Endothelial cell of umbilical vein (primary cell): ENCODE results near the gene COL20A1. TPM values are rescaled to one million over a fixed set of nuclear protein-coding genes. Genes with fewer than 3 reads are reported as not detected.

Experiments
- BruUV-seq: library from RNA; stranded (reverse); fragments of 400-500 nt; replicated peaks from 2 replicates; lab custom pipeline; 2021; lab: Mats Ljungman, UMichigan
- CTCF ChIA-PET: fragments of 300-600, 350-600 bp; sonication (Branson Sonifier 250); formaldehyde crosslinking; loops from one replicate; lab custom pipeline; 2021; ENCODE audit warnings: antibody characterized with exemption, inconsistent platforms; lab: Charles Lee
- POLR2A ChIA-PET: fragments of 300-600, 350-600 bp; sonication (Branson Sonifier 250); formaldehyde crosslinking; loops from one replicate; lab custom pipeline; 2021; ENCODE audit warnings: antibody characterized with exemption, inconsistent platforms; lab: Charles Lee
- DNase-seq: peaks from one replicate; pipeline ENCODE4 v3.0.0-alpha.2; 2011; ENCODE audit warnings: low read depth, low spot score
- FAIRE-seq: peaks from 2 replicates; lab custom pipeline; 2011; peaks lifted over from hg19 to GRCh38; lab: Jason Lieb, UNC
- H2AFZ ChIP-seq: 2 replicates; pipeline ENCODE4 v1.6.0; 2012; ENCODE audit warnings: low read depth, low read length, control low read depth, inconsistent platforms
- H3K27ac ChIP-seq: 2 replicates; pipeline ENCODE4 v1.5.1; 2011; ENCODE audit warnings: low read depth, mild to moderate bottlenecking, control low read depth, low read length, moderate library complexity; ENCODE audit not compliant: insufficient read depth
- H3K27me3 ChIP-seq, 2 experiments: 2 replicates each; pipeline versions ENCODE4 v1.6.0 to v1.6.1; 2011; ENCODE audit warnings: low read length in 2 of 2, mixed read lengths in 1 of 2; ENCODE audit not compliant: control insufficient read depth in 2 of 2, insufficient read depth in 2 of 2
- H3K36me3 ChIP-seq, 2 experiments: 2 replicates in 1 of 2; 3 replicates in 1 of 2; pipeline ENCODE4 v1.5.1; 2011; ENCODE audit warnings: low read length in 2 of 2, mild to moderate bottlenecking in 1 of 2, moderate library complexity in 1 of 2; ENCODE audit not compliant: control insufficient read depth in 2 of 2, insufficient read depth in 2 of 2; ENCODE audit errors: extremely low read depth in 1 of 2
- H3K4me1 ChIP-seq: 3 replicates; pipeline ENCODE4 v1.5.1; 2011; ENCODE audit warnings: mild to moderate bottlenecking, low read length; ENCODE audit not compliant: control insufficient read depth, insufficient read depth; ENCODE audit errors: extremely low read depth
- H3K4me2 ChIP-seq: 2 replicates; pipeline ENCODE4 v1.6.1; 2011; ENCODE audit warnings: low read length, control low read depth, mixed read lengths; ENCODE audit not compliant: insufficient read depth
- H3K4me3 ChIP-seq, 3 experiments: fragments of 200-600 bp in 1 of 3; sonication (generic), shearing (Covaris generic) in 1 of 3; replicated peaks in 1 of 3; 2 replicates each; pipeline ENCODE4 v1.5.1; 2011 to 2016; ENCODE audit warnings: control low read depth in 3 of 3, low read length in 3 of 3, mild to moderate bottlenecking in 2 of 3, inconsistent platforms in 1 of 3, low read depth in 1 of 3, moderate library complexity in 1 of 3; ENCODE audit not compliant: insufficient read depth in 1 of 3
- H3K79me2 ChIP-seq: 2 replicates; pipeline ENCODE4 v1.6.0; 2012; ENCODE audit warnings: low read length, inconsistent platforms; ENCODE audit not compliant: control insufficient read depth, insufficient read depth
- H3K9ac ChIP-seq: replicated peaks from 2 replicates; pipeline ENCODE3; 2011; ENCODE audit warnings: low read length, control low read depth; ENCODE audit not compliant: insufficient read depth; ENCODE audit errors: extremely low read depth
- H3K9me1 ChIP-seq: replicated peaks from 3 replicates; pipeline ENCODE4 v1.6.0; 2011; ENCODE audit warnings: mild to moderate bottlenecking, low read length; ENCODE audit not compliant: control insufficient read depth, insufficient read depth; ENCODE audit errors: extremely low read depth
- H3K9me3 ChIP-seq: replicated peaks from 2 replicates; pipeline ENCODE4 v1.5.1; 2012; ENCODE audit warnings: low read length, inconsistent platforms; ENCODE audit not compliant: control insufficient read depth, insufficient read depth
- H4K20me1 ChIP-seq: replicated peaks from 2 replicates; pipeline ENCODE3; 2011; ENCODE audit warnings: mild to moderate bottlenecking, low read length; ENCODE audit not compliant: control insufficient read depth, insufficient read depth; ENCODE audit errors: extremely low read depth
- CTCF ChIP-seq, 2 donors: IDR thresholded peaks; 1 replicate in 1 of 2; 2 replicates in 1 of 2; pipeline ENCODE4 v1.5.1; 2011; ENCODE audit warnings: low read length in 2 of 2, mild to moderate bottlenecking in 2 of 2, moderate library complexity in 2 of 2, control low read depth in 1 of 2, inconsistent platforms in 1 of 2, low read depth in 1 of 2; ENCODE audit not compliant: insufficient read depth in 1 of 2; ENCODE audit errors: extremely low read depth in 1 of 2
- EZH2 ChIP-seq: IDR thresholded peaks from 2 replicates; pipeline ENCODE4 v1.6.1; 2012; ENCODE audit warnings: borderline replicate concordance, low read depth, mild to moderate bottlenecking, moderate library complexity, low read length, inconsistent platforms; ENCODE audit not compliant: severe bottlenecking
- FOS ChIP-seq: IDR thresholded peaks from 2 replicates; pipeline ENCODE4 v1.6.1; 2011; ENCODE audit warnings: mild to moderate bottlenecking, low read length, moderate library complexity, borderline replicate concordance; ENCODE audit not compliant: insufficient read depth
- GATA2 ChIP-seq: IDR thresholded peaks from 2 replicates; pipeline ENCODE4 v1.7.0; 2011; ENCODE audit warnings: low read depth, mild to moderate bottlenecking, moderate library complexity, mixed read lengths, low read length; ENCODE audit not compliant: insufficient read length, insufficient read depth
- JUN ChIP-seq: IDR thresholded peaks from 2 replicates; pipeline ENCODE4 v1.6.1; 2011; ENCODE audit warnings: borderline replicate concordance, low read depth; ENCODE audit not compliant: insufficient read length, insufficient read depth
- MAX ChIP-seq: IDR thresholded peaks from 2 replicates; pipeline ENCODE4 v1.6.1; 2011; ENCODE audit not compliant: insufficient read depth, insufficient read length
- MYC ChIP-seq: IDR thresholded peaks from one replicate; pipeline ENCODE4 v1.6.1; 2011; ENCODE audit warnings: mild to moderate bottlenecking, low read depth, low read length
- POLR2A ChIP-seq: IDR thresholded peaks from 2 replicates; pipeline ENCODE4 v1.6.1; 2012; ENCODE audit warnings: low read depth, mild to moderate bottlenecking, control low read depth, low read length
- POLR2AphosphoS5 ChIP-seq: IDR thresholded peaks from 2 replicates; pipeline ENCODE4 v1.6.1; 2012; ENCODE audit warnings: low read depth, mild to moderate bottlenecking, control low read depth, low read length, moderate library complexity; ENCODE audit not compliant: insufficient read depth
- dilution Hi-C: fragments of 300-500 bp; cut with MboI; formaldehyde crosslinking; loops from one replicate; pipeline ENCODE4 v1.15.0; 2019; ENCODE audit warnings: low sequenced_read_pairs; ENCODE audit not compliant: extremely low pct_ligation_motif_present
- intact Hi-C: fragments of 100-400 bp; cut with micrococcal nuclease; formaldehyde crosslinking; loops from one replicate; pipeline ENCODE4 v1.10.0; 2022
- polyA plus RNA-seq, 4 experiments: library from polyadenylated mRNA; depleted of rRNA in 3 of 4; stranded (reverse) in 3 of 4; unstranded in 1 of 4; fragments of >200 nt; gene quantifications; 2 replicates each; pipeline versions ENCODE4 v1.2.1 to v1.2.3, GENCODE V29; 2011 to 2012; ENCODE audit warnings: missing spikeins in 1 of 4
- total RNA-seq: library from RNA; stranded (reverse); gene quantifications from 2 replicates; pipeline ENCODE4 v1.2.3, GENCODE V29; 2021

Gene COL20A1
- total and polyA plus RNA-seq, 2 donors (not counting 3 experiments of a cell fraction or from before 2014, with no cell fraction given), result not detected

GRCh38 chr20:63326314-63327230 lies 33.6 kb downstream of the COL20A1 start:
- Histone ChIP-seq H3K79me2 (no peaks in the 10 kb centered on the region), H2AFZ (no peak overlapping the region), H3K9ac (no peak overlapping the region), H3K9me1 (no peaks in the 10 kb centered on the region), H3K27me3 (peaks cover 0 to 4% of the 10 kb centered on the region in 2 experiments), H3K36me3 (no peaks in the 10 kb centered on the region), H3K4me1 (no peaks in the 10 kb centered on the region), H3K4me3 (no peak overlapping the region), H3K9me3 (no peaks in the 10 kb centered on the region), H3K27ac (no peak overlapping the region), H4K20me1 (no peaks in the 10 kb centered on the region), H3K4me2 (no peak overlapping the region)
- FAIRE-seq, result no peak
- dilution Hi-C loops, result no loop called here
- intact Hi-C loops, result no loop called here
- BruUV-seq, result no TSS peak
- TF ChIP-seq POLR2A (no peak), CTCF (IDR thresholded peaks at IDR 0.05; ENCODE audit: extremely low read depth in 1 of 2, insufficient read depth in 1 of 2, low read depth in 1 of 2, low read length in 2 of 2) (no peak), MYC (no peak), JUN (no peak), FOS (no peak), GATA2 (no peak), POLR2AphosphoS5 (no peak), EZH2 (no peak), MAX (no peak)
- POLR2A ChIA-PET, result no interaction called here
- no peak for DNase-seq
- CTCF ChIA-PET, result interaction anchor here (1.1 kb wide), 1 partner anchor 56 kb away, joined by 5 read pairs; no protein-coding TSS in a partner anchor
